Immature natural killer cell (primary cell): ENCODE measurements around the gene COMT. TPM values are rescaled to one million over a fixed set of nuclear protein-coding genes. Genes with fewer than 3 reads are reported as not detected.

Experiments
- DNase-seq, 3 donors: peaks; one replicate each; pipeline ENCODE4 v3.0.0; 2022; ENCODE audit warnings: mixed read lengths in 1 of 3
- H3K27ac Mint-ChIP-seq, 6 donors: one replicate each; pipeline ENCODE4 v1.8.0; 2020; ENCODE audit warnings: mixed read lengths in 6 of 6, mild to moderate bottlenecking in 5 of 6, inconsistent platforms in 4 of 6, moderate library complexity in 3 of 6
- H3K27me3 Mint-ChIP-seq, 3 donors: one replicate each; pipeline ENCODE4 v1.8.0; 2020 to 2021; ENCODE audit warnings: low read depth in 3 of 3, mild to moderate bottlenecking in 3 of 3, mixed read lengths in 3 of 3, moderate library complexity in 3 of 3, inconsistent platforms in 1 of 3
- H3K36me3 Mint-ChIP-seq, 3 donors: one replicate each; pipeline ENCODE4 v1.8.0; 2020; ENCODE audit warnings: mixed read lengths in 3 of 3, inconsistent platforms in 2 of 3, mild to moderate bottlenecking in 2 of 3
- H3K4me1 Mint-ChIP-seq, 2 donors: one replicate each; pipeline ENCODE4 v1.8.0; 2020; ENCODE audit warnings: inconsistent platforms in 2 of 2, mild to moderate bottlenecking in 2 of 2, mixed read lengths in 2 of 2, moderate library complexity in 1 of 2
- H3K4me3 Mint-ChIP-seq, 5 donors: one replicate each; pipeline ENCODE4 v1.8.0; 2020; ENCODE audit warnings: mild to moderate bottlenecking in 5 of 5, mixed read lengths in 5 of 5, inconsistent platforms in 3 of 5, moderate library complexity in 3 of 5
- H3K9me3 Mint-ChIP-seq, 6 donors: one replicate each; pipeline ENCODE4 v1.8.0; 2020; ENCODE audit warnings: mild to moderate bottlenecking in 6 of 6, mixed read lengths in 6 of 6, inconsistent platforms in 4 of 6, moderate library complexity in 3 of 6
- polyA plus RNA-seq, 3 donors: library from polyadenylated mRNA; unstranded; fragments of 300-500 nt; fragmentation: Illumina TruSeq; gene quantifications; one replicate each; pipeline ENCODE4 v1.2.3, GENCODE V29; 2021

COMT gene
- polyA plus RNA-seq, 3 donors from 2014 or later, result 130 to 167 (median 155) TPM

DNA sequence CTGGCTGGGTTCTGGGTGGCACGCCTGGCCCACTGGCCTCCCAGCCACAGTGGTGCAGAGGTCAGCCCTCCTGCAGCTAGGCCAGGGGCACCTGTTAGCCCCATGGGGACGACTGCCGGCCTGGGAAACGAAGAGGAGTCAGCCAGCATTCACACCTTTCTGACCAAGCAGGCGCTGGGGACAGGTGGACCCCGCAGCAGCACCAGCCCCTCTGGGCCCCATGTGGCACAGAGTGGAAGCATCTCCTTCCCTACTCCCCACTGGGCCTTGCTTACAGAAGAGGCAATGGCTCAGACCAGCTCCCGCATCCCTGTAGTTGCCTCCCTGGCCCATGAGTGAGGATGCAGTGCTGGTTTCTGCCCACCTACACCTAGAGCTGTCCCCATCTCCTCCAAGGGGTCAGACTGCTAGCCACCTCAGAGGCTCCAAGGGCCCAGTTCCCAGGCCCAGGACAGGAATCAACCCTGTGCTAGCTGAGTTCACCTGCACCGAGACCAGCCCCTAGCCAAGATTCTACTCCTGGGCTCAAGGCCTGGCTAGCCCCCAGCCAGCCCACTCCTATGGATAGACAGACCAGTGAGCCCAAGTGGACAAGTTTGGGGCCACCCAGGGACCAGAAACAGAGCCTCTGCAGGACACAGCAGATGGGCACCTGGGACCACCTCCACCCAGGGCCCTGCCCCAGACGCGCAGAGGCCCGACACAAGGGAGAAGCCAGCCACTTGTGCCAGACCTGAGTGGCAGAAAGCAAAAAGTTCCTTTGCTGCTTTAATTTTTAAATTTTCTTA lies 27.8 kb downstream of the COMT start:
- peaks cover 0 to 9% (median 8%) of the 10 kb centered on the region in 3 donors for H3K36me3 Mint-ChIP-seq

DNA sequence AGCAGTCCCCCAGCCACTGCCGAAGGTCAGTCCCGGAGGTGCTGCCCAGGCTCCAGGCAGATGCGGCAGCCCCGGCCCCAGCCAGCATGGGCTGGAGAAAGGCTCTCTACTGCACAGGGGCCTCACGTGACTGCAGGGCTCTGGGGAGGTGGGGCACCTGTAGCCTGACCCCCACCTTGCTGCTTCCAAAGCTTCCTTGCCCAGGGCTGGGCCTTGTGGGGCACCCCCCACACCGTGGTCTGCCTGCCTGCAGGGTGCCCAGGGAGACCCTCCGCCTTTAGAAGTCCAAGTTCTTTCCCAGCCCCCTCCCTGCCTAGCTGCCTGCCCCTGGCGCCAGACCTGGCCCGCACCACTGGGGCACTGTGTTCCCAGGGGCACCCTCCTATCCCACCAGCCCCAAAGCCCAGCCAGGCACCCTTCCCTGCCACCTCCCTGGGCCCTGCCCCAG lies 28.5 kb downstream of the COMT start:
- H3K27ac Mint-ChIP-seq, result peak overlapping the region in 1 of 6 donors; percentile 90

More for the DNA sequence above, 27.8 kb downstream of the COMT start:
- Mint-ChIP-seq H3K4me1 (peaks cover 54 to 55% of the 10 kb centered on the region in 2 donors), H3K4me3 (no peak overlapping the region), H3K27me3 (peaks cover 2 to 20% (median 5%) of the 10 kb centered on the region in 3 donors), H3K27ac (no peak overlapping the region), H3K9me3 (no peaks in the 10 kb centered on the region)
- no peak for DNase-seq

DNA sequence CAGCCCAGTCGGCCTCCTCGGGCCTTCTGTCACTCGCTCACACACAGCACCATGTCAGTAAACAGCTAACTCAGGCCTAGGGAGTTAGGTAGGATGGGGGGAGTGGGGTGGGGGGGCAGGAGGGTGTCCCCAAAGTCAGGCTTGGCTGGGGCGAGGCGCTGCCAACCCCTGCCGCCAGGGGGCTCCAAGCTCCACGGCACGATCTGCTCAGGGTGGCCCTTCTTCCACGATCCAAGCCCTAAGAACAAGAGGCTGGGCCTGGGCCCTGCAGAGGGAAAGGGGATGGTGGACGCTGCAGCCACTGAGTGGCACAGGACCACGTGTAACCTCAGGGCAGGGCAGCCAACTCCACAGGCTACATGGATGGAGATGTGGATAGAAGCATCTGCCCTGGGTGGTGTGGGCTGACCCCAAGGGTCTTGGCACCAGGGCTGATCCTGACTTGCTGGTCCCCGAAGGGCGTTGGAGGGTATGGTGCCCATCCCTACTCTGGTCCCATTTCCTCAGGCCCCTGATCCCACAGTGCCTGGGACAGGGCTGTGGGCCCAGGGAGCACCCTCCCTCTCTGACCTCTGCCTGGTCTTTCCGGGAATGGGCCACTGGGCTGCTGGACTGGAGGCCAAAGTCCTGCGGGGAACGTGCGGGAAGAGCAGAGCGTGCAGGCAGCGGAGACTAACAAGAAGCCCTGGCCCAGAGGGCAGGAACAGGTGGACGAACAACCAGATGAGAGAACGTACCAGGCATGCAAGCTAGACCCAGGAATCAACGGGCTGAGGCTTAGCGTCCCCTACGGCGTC lies 29.1 kb downstream of the COMT start:
- peaks cover 62 to 64% of the 10 kb centered on the region in 2 donors for H3K4me1 Mint-ChIP-seq
- H3K9me3 Mint-ChIP-seq, result no peaks in the 10 kb centered on the region
- H3K36me3 Mint-ChIP-seq, result peaks cover 0 to 9% (median 8%) of the 10 kb centered on the region in 3 donors
- peaks cover 2 to 20% (median 5%) of the 10 kb centered on the region in 3 donors for H3K27me3 Mint-ChIP-seq
- peak overlapping the region; percentile 76 to 95 (median 86) for H3K27ac Mint-ChIP-seq
- H3K4me3 Mint-ChIP-seq, result peak overlapping the region; percentile 72 to 86 (median 76)
- peak; percentile 78 to 81 (median 79) for DNase-seq

More for the DNA sequence above, 28.5 kb downstream of the COMT start:
- DNase-seq, result peak in 1 of 3 donors; percentile 8
- H3K27me3 Mint-ChIP-seq, result peaks cover 2 to 20% (median 5%) of the 10 kb centered on the region in 3 donors
- H3K4me3 Mint-ChIP-seq, result no peak overlapping the region
- H3K36me3 Mint-ChIP-seq, result peaks cover 0 to 9% (median 8%) of the 10 kb centered on the region in 3 donors
- H3K9me3 Mint-ChIP-seq, result no peaks in the 10 kb centered on the region
- H3K4me1 Mint-ChIP-seq, result peaks cover 62% of the 10 kb centered on the region in 2 donors

DNA sequence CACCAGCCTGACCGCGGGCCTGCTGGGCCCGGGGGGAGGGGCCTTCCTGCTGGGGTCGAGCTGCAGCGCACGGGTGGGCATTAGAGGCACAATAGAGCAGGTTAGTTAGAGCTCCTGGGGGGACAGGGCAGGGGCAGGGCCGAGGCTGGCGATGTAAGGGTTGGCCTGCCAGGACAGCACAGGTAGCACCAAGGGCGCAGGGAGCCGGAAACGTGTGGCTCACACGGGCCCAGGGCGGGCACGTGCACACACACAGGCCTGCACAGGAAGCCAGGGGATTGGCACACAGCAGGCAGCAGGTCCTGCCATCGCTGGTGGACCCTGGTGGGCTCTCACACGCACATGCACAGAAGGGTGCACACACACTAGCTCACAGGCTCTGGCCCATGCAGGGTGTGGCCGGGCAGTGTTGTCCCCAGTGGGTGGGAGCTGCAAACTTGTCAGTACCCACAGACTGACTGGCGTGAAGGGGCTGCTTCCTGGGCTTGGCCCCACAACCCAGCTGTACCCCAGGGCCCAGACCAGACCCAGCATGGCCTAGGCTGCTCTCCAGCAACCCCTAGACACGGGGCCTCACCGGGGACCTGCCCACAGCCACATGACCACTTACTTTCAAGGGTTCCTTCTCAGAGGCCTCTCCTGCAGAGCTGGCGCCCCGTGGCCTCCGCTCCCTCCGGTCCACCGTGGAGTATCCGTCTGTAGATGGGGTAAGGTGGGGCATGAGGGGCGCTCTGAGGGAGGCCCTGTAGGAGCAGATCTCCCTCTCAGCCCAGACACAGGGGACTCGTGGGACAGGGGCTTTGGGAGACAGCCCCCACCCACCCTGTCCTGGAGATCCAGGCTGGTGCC lies 29.9 kb downstream of the COMT start:
- no peaks in the 10 kb centered on the region for H3K9me3 Mint-ChIP-seq
- H3K4me3 Mint-ChIP-seq, result peak overlapping the region; percentile 68 to 86 (median 77)
- peak; percentile 73 to 80 (median 74) for DNase-seq
- H3K27ac Mint-ChIP-seq, result peak overlapping the region; percentile 76 to 95 (median 88)
- H3K27me3 Mint-ChIP-seq, result peaks cover 2 to 16% (median 5%) of the 10 kb centered on the region in 3 donors
- H3K4me1 Mint-ChIP-seq, result peaks cover 64 to 66% of the 10 kb centered on the region in 2 donors
- H3K36me3 Mint-ChIP-seq, result peaks cover 0 to 9% (median 4%) of the 10 kb centered on the region in 3 donors

DNA sequence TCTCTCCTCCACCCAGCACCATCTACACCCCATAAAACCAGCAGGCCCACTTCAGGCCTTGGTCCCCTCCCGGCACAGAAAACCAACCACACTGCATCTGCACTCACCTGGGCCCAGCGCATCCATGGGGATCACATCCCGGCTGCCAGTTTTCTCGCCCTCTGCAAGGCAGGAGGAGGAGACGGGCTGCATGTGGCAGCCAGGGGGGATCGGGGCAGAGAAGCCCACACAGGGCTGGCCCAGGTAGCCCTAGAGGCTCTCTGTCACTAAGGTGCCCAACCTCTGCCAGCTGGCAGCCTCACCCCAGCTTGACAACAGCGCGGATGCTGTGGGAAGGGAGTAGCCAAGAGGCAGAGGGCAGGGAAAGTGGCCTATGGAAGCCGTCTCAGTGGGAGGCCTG lies 30.7 kb downstream of the COMT start:
- DNase-seq, result no peak
- peak overlapping the region; percentile 68 to 86 (median 77) for H3K4me3 Mint-ChIP-seq
- peaks cover 57 to 59% of the 10 kb centered on the region in 2 donors for H3K4me1 Mint-ChIP-seq
- H3K36me3 Mint-ChIP-seq, result peaks cover 0 to 5% (median 4%) of the 10 kb centered on the region in 3 donors
- H3K27ac Mint-ChIP-seq, result peak overlapping the region; percentile 76 to 95 (median 88)
- H3K9me3 Mint-ChIP-seq, result no peaks in the 10 kb centered on the region
- H3K27me3 Mint-ChIP-seq, result peaks cover 2 to 14% (median 2%) of the 10 kb centered on the region in 3 donors

DNA sequence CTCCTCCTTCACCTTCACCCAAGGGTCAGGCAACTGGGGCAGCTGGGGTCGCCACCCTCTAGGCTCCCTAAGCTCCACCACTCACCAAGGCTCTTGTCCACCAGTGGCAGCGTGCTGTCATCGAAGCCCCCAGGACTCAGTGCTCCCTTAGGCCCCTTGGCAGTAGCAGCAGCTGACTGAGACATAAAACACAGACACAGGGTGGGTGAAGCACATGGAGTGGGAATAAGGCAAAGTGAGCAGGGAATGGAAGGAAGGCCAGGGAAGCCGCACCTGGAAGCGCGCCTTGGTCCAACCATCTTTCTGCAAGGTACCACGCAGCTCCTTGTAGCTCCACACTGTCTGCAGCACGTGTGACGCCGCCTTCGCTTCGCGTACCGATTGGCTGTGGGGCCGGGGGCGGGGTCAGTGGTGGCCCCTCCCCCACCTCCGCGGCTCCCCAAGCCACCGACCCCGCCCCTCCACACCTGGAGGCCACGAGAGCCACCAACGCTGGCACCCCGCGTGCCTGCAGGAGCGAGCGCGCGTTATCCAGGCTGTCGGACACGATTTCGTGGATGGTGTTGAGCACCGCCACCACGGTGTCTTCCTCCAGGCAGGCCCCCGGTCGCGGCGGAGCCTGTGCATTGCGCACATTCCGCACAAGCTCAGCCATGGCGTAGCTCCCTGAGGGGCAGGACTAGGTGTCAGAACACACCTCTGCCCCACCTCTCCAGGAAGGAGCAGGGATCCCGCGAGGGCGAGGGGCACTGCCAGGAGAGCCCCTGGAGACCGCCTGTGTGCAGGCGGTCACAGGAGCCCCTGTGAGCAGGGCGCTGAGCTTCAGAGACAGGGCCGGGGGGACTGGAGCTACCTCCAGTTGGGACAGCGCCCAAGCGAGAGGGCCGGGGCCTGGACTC lies 31.3 kb downstream of the COMT start:
- Mint-ChIP-seq H3K36me3 (peaks cover 0 to 4% (median 4%) of the 10 kb centered on the region in 3 donors), H3K27me3 (peaks cover 2 to 14% (median 2%) of the 10 kb centered on the region in 3 donors), H3K4me3 (peak overlapping the region; percentile 32 to 86 (median 77)), H3K27ac (peak overlapping the region in 5 of 6 donors; percentile 55 to 90 (median 81)), H3K9me3 (no peaks in the 10 kb centered on the region), H3K4me1 (peaks cover 51 to 54% of the 10 kb centered on the region in 2 donors)
- no peak for DNase-seq

DNA sequence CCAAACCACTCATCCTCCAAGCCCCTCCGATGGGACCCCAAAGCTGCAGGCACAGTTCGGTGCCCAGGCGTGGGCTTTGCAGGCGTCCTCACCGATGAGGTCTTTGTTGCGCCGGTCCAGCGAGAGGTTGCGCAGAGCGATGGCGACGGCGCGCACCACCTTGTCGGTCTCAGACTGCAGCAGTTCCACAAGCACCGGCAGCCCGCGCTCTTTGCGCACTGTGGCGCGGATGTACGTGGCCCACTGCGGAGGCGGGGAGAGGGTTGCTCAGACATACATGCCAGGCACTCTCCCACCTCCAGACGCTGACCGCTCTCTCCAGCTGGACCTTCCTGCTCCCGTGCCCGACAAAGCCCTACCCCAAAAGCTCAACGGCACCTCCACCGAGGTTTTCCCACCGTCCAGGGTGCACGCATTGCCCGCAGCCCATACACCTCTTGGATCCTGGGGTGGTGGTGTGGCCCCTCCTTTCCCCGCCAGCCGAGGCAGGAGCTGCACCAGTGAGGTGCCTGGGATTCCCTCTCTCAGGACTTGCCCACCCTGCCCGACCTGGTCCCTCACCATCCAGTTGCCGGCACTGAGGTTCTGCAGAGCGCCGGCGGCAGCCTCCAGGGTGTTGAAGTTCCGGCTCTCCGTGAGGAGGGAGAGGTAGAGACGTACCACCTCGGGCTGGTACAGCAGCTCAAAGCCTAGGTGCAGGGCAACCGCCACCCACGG lies 32.1 kb downstream of the COMT start:
- peaks cover 2 to 14% (median 2%) of the 10 kb centered on the region in 3 donors for H3K27me3 Mint-ChIP-seq
- no peak for DNase-seq
- peaks cover 51 to 54% of the 10 kb centered on the region in 2 donors for H3K4me1 Mint-ChIP-seq
- no peaks in the 10 kb centered on the region for H3K9me3 Mint-ChIP-seq
- H3K4me3 Mint-ChIP-seq, result peak overlapping the region in 4 of 5 donors; percentile 68 to 86 (median 80)
- peaks cover 0 to 4% (median 4%) of the 10 kb centered on the region in 3 donors for H3K36me3 Mint-ChIP-seq
- peak overlapping the region; percentile 30 to 97 (median 80) for H3K27ac Mint-ChIP-seq

DNA sequence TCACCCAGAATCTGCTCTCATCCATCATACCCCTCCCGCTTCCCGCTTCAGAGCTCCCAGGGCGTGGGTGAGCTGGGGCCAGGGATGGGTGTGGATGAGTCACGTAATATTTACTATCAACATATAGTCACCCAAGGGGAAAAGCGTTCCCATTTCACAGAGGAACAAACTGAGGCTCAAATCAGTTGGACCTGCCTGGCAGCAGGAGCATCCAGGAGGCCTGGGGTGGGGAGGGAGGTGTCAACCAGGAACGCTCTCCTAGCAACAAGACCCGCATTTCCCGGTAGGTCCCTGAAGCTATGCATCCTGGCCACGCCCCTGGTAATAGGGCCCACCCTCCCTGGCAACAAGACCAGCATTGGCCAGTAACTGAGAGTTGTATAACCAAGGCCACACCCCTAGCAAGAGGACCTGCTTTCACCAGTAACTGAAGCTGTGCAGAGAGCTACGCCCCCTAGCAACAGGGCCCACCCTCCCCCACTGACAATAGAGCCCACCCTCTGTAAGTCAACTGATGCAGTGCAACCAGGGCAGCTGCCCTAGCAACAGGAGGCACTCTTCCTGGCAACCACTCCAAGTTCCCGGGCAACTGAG lies 32.8 kb downstream of the COMT start:
- Mint-ChIP-seq H3K27ac (peak overlapping the region; percentile 71 to 97 (median 88)), H3K36me3 (peaks cover 0 to 4% (median 4%) of the 10 kb centered on the region in 3 donors), H3K9me3 (no peaks in the 10 kb centered on the region), H3K27me3 (peaks cover 2 to 14% (median 2%) of the 10 kb centered on the region in 3 donors), H3K4me3 (peak overlapping the region; percentile 68 to 86 (median 80)), H3K4me1 (peaks cover 51 to 54% of the 10 kb centered on the region in 2 donors)
- DNase-seq, result peak; percentile 60 to 72 (median 64)

DNA sequence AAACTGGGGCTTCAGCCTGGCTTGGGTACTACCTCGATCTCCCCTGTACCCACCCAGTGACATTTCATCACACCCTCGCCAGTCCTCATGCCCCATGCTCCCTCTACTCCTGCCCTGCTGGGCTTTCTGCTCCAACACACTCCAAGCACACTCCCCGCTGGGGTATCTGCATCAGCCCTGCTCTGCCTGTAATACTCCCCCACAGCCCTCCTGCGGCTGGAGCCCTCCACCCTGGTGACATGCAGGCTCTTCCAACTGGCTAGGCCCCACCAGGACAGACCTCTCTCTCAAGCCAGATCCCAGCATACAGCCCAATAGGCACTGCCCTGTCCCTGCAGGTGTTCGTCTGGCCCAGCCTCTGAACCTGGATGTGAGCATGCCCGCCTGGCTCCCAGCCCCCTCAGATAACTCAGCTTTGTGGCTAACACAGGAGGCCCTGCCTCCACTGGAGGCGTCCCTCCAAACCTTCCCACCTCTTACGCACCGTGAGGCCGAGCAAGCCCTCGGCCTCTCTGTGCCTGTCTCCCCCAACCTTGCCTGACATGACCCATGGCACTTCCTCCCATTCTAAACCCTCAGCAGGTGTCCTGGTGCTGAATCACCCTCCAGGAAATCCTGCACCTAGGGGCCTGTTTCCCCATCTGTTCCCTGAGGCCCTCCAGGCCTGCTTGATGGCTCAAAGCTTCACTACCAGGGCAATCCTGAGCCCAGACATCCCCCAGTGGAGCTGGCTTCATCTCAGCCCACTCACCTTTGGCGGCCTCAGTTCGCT lies 33.5 kb downstream of the COMT start:
- Mint-ChIP-seq H3K4me1 (peaks cover 51 to 54% of the 10 kb centered on the region in 2 donors), H3K4me3 (peak overlapping the region; percentile 68 to 86 (median 80)), H3K36me3 (peaks cover 0 to 4% (median 4%) of the 10 kb centered on the region in 3 donors), H3K9me3 (no peaks in the 10 kb centered on the region), H3K27ac (peak overlapping the region; percentile 71 to 97 (median 88)), H3K27me3 (peaks cover 2 to 16% (median 2%) of the 10 kb centered on the region in 3 donors)
- peak; percentile 47 to 56 (median 53) for DNase-seq

DNA sequence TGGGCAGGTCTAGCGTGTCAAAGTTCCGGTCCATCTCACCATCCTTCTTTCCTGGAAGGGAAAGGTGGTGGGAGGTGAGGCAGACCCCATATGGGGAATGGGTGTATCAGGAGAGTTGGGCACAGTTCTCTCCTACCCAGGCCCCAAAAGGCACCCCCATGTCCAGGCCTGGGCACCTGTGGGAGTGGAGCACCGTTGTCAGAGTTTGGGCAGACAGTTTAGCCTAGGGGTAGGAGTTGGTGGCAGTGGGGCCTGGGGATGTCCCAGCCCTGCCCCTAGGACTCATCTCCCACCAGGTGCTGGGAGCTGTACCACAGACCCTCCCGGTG lies 34.1 kb downstream of the COMT start:
- Mint-ChIP-seq H3K27ac (peak overlapping the region; percentile 71 to 97 (median 88)), H3K27me3 (peaks cover 2 to 15% (median 2%) of the 10 kb centered on the region in 3 donors), H3K4me1 (peaks cover 47 to 51% of the 10 kb centered on the region in 2 donors), H3K9me3 (no peaks in the 10 kb centered on the region), H3K4me3 (peak overlapping the region in 3 of 5 donors; percentile 68 to 86 (median 80)), H3K36me3 (peaks cover 0 to 4% (median 4%) of the 10 kb centered on the region in 3 donors)
- DNase-seq, result no peak

DNA sequence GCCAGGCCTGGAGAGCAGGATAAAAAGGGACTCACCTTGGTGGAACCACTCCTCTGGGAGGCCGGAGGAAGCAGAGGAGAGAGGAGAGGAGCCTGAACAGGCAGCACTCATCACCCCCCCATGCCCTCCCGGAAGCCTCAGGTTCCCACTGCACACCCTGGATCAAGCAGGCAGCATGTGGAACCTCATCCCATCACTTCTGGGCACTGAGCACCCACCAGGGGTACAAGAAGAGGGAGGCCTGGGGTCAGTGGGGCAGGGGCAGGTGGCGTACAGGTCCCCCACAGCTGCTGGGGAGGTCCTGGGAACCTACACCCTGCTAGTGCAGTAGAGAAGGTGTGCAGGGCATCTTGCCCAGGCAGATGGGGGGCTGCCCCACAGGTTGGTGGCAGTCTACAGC lies 35.1 kb downstream of the COMT start:
- no peak for DNase-seq
- Mint-ChIP-seq H3K27me3 (peaks cover 2 to 10% (median 2%) of the 10 kb centered on the region in 3 donors), H3K9me3 (no peaks in the 10 kb centered on the region), H3K27ac (peak overlapping the region in 3 of 6 donors; percentile 16 to 93 (median 58)), H3K4me3 (no peak overlapping the region), H3K4me1 (peaks cover 37 to 41% of the 10 kb centered on the region in 2 donors), H3K36me3 (peaks cover 0 to 4% (median 4%) of the 10 kb centered on the region in 3 donors)
